ENCODE results near the gene DMRTC2.
"Not testable (repeated sequence)": the region's sequence is repeated elsewhere in the genome, so short reads cannot be mapped to it uniquely, and the experiment has no call there.

Gene DMRTC2

GRCh38 chr19:41868989-41869300 lies 24.1 kb downstream of the DMRTC2 start:
- no peak for TF ChIP-seq CTCF (IDR thresholded peaks at IDR 0.05; ENCODE audit: low read length, missing control alignments)
- no peak overlapping the region for H3K4me3 ChIP-seq (replicated peaks; ENCODE audit: low read depth, low read length)
- DNase-seq (ENCODE audit: low read depth), result no peak

GRCh38 chr19:41869374-41869955 lies 24.6 kb downstream of the DMRTC2 start:
- H3K4me3 ChIP-seq (replicated peaks; ENCODE audit: low read depth, low read length), result no peak overlapping the region
- TF ChIP-seq CTCF (IDR thresholded peaks at IDR 0.05; ENCODE audit: low read length, missing control alignments), result no peak
- no peak for DNase-seq (ENCODE audit: low read depth)

GRCh38 chr19:41870401-41870873 lies 25.6 kb downstream of the DMRTC2 start:
- DNase-seq (ENCODE audit: low read depth), result peak; percentile 29
- TF ChIP-seq CTCF (IDR thresholded peaks at IDR 0.05; ENCODE audit: low read length, missing control alignments), result no peak
- no peak overlapping the region for H3K4me3 ChIP-seq (replicated peaks; ENCODE audit: low read depth, low read length)

- H3K4me3 ChIP-seq (replicated peaks; ENCODE audit: low read depth, low read length), result no peak overlapping the region
- DNase-seq (ENCODE audit: low read depth), result no peak
- TF ChIP-seq CTCF (IDR thresholded peaks at IDR 0.05; ENCODE audit: low read length, missing control alignments), result no peak
Measured at GRCh38 chr19:41871573-41872383, 26.9 kb downstream of the DMRTC2 start.

GRCh38 chr19:41872384-41872774 lies 27.5 kb downstream of the DMRTC2 start:
- H3K4me3 ChIP-seq (replicated peaks; ENCODE audit: low read depth, low read length), result no peak overlapping the region
- DNase-seq (ENCODE audit: low read depth), result no peak
- no peak for TF ChIP-seq CTCF (IDR thresholded peaks at IDR 0.05; ENCODE audit: low read length, missing control alignments)

- peak; percentile 67 for DNase-seq (ENCODE audit: low read depth)
- peak; percentile 71 for TF ChIP-seq CTCF (IDR thresholded peaks at IDR 0.05; ENCODE audit: low read length, missing control alignments)
- H3K4me3 ChIP-seq (replicated peaks; ENCODE audit: low read depth, low read length), result no peak overlapping the region
Measured at GRCh38 chr19:41872775-41873647, 28.2 kb downstream of the DMRTC2 start.

- DNase-seq (ENCODE audit: low read depth); H3K4me3 ChIP-seq (replicated peaks; ENCODE audit: low read depth, low read length): not testable (repeated sequence)
Measured at GRCh38 chr19:41875973-41876372, 31.1 kb downstream of the DMRTC2 start.

Measured in fibroblast of pulmonary artery (primary cell).